HepG2 (cell line): ENCODE results near the gene TAF1C. TPM values are rescaled to one million over a fixed set of nuclear protein-coding genes. Genes with fewer than 3 reads are reported as not detected.

Experiments used
- ATAC-seq: fragments of 200-7000 bp; cut with Tn5 transposase; 3 replicates; pipeline ENCODE4 v1.9.1; 2020; ENCODE audit warnings: mild to moderate bottlenecking, moderate library complexity
- BruUV-seq: library from RNA; stranded (reverse); fragments of 400-500 nt; replicated peaks from 2 replicates; lab custom pipeline; 2021; lab: Mats Ljungman, UMichigan
- CTCF ChIA-PET: fragments of 300-600 bp; formaldehyde crosslinking; extraction: SDS; loops from one replicate; lab custom pipeline; 2021; ENCODE audit warnings: low total read pairs, inconsistent platforms, low intra/inter-chr PET ratio; lab: Yijun Ruan, JAX
- POLR2A ChIA-PET: fragments of 350-600 bp; sonication (Branson Sonifier 250); formaldehyde crosslinking; loops from one replicate; lab custom pipeline; 2020; ENCODE audit warnings: antibody characterized with exemption, inconsistent platforms; lab: Yijun Ruan, JAX
- DNase-seq: peaks from one replicate; pipeline ENCODE4 v3.0.0-alpha.2; 2015; ENCODE audit warnings: low spot score
- FAIRE-seq: peaks from 3 replicates; lab custom pipeline; 2011; peaks lifted over from hg19 to GRCh38; lab: Jason Lieb, UNC
- H2AFZ ChIP-seq: one replicate; pipeline ENCODE4 v1.6.1; 2011; ENCODE audit warnings: low read length, inconsistent platforms
- H3K27ac ChIP-seq: fragments of 300-600 bp; 3 replicates; pipeline ENCODE4 v1.8.0; 2011; ENCODE audit warnings: mixed run types, mild to moderate bottlenecking, mixed read lengths, low read length, inconsistent platforms; ENCODE audit not compliant: insufficient read depth; ENCODE audit errors: extremely low read length
- H3K27me3 ChIP-seq, 2 experiments: fragments of 200-600 bp in 1 of 2; 2 replicates in 1 of 2; 3 replicates in 1 of 2; pipeline versions ENCODE4 v1.6.0 to v1.8.0; 2011; ENCODE audit warnings: low read length in 2 of 2, mild to moderate bottlenecking in 2 of 2, moderate library complexity in 2 of 2, inconsistent platforms in 1 of 2; ENCODE audit not compliant: insufficient read depth in 2 of 2, control insufficient read depth in 1 of 2
- H3K36me3 ChIP-seq, 2 experiments: fragments of 200-600 bp in 1 of 2; replicated peaks in 1 of 2; 2 replicates in 1 of 2; 3 replicates in 1 of 2; pipeline versions ENCODE4 v1.5.1 to v1.8.0; 2011; ENCODE audit warnings: low read length in 2 of 2, inconsistent platforms in 1 of 2; ENCODE audit not compliant: insufficient read depth in 2 of 2, control insufficient read depth in 1 of 2
- H3K4me1 ChIP-seq: 2 replicates; pipeline ENCODE4 v1.5.1; 2012; ENCODE audit warnings: low read length, inconsistent platforms; ENCODE audit not compliant: insufficient read depth
- H3K4me2 ChIP-seq: 2 replicates; pipeline ENCODE4 v1.6.0; 2011; ENCODE audit warnings: low read depth, low read length, inconsistent platforms
- H3K4me3 ChIP-seq, 3 experiments: fragments of 200-600 bp in 1 of 3; sonication (generic), shearing (Covaris generic) in 1 of 3; replicated peaks in 1 of 3; 2 replicates each; pipeline ENCODE4 v1.5.1; 2011 to 2016; ENCODE audit warnings: low read length in 3 of 3, inconsistent platforms in 2 of 3, low read depth in 2 of 3, mild to moderate bottlenecking in 2 of 3, control low read depth in 1 of 3, mixed read lengths in 1 of 3; ENCODE audit not compliant: insufficient read depth in 1 of 3
- H3K79me2 ChIP-seq: one replicate; pipeline ENCODE4 v1.6.1; 2011; ENCODE audit warnings: low read length, inconsistent platforms; ENCODE audit not compliant: insufficient read depth
- H3K9ac ChIP-seq: 2 replicates; pipeline ENCODE4 v1.6.0; 2011; ENCODE audit warnings: mild to moderate bottlenecking, low read depth, low read length, inconsistent platforms; ENCODE audit not compliant: insufficient read depth
- H3K9me3 ChIP-seq: 2 replicates; pipeline ENCODE4 v1.5.1; 2012; ENCODE audit warnings: mild to moderate bottlenecking, low read length
- H4K20me1 ChIP-seq: 2 replicates; pipeline ENCODE4 v1.6.0; 2011; ENCODE audit warnings: inconsistent platforms, mild to moderate bottlenecking, low read length, moderate library complexity; ENCODE audit not compliant: insufficient read depth
- AGO2 ChIP-seq: fragments of 200-400 bp; formaldehyde crosslinking; optimal IDR thresholded peaks from 2 replicates; pipeline ENCODE3; 2017; ENCODE audit warnings: mild to moderate bottlenecking, low read depth, low read length, moderate library complexity
- CTCF ChIP-seq: sonication (generic); formaldehyde crosslinking; IDR thresholded peaks from 2 replicates; pipeline ENCODE4 v1.5.0; 2020; ENCODE audit warnings: mild to moderate bottlenecking, missing genetic modification reagents, moderate library complexity
- E2F5 ChIP-seq: sonication (generic); formaldehyde crosslinking; conservative IDR thresholded peaks from 2 replicates; pipeline ENCODE4 v1.4.0; 2020; ENCODE audit warnings: missing genetic modification reagents
- MXD1 ChIP-seq: sonication (generic); formaldehyde crosslinking; IDR thresholded peaks from 2 replicates; pipeline ENCODE4 v1.4.0; 2020; ENCODE audit warnings: mild to moderate bottlenecking, missing genetic modification reagents
- PREB ChIP-seq: sonication (generic); formaldehyde crosslinking; IDR thresholded peaks from 2 replicates; pipeline ENCODE4 v1.4.0; 2020; ENCODE audit warnings: missing genetic modification reagents
- RBM22 ChIP-seq: fragments of 200-400 bp; formaldehyde crosslinking; optimal IDR thresholded peaks from 2 replicates; pipeline ENCODE3; 2017; ENCODE audit warnings: mild to moderate bottlenecking, low read length, moderate library complexity
- RNF219 ChIP-seq: sonication (generic); formaldehyde crosslinking; IDR thresholded peaks from 2 replicates; pipeline ENCODE4 v1.5.0; 2020; ENCODE audit warnings: mild to moderate bottlenecking, missing genetic modification reagents
- TP53 ChIP-seq: sonication (generic); formaldehyde crosslinking; conservative IDR thresholded peaks from 2 replicates; pipeline ENCODE4 v1.4.0; 2020; ENCODE audit warnings: missing genetic modification reagents
- U2AF2 ChIP-seq: fragments of 200-400 bp; formaldehyde crosslinking; IDR thresholded peaks from 2 replicates; pipeline ENCODE4 v1.6.1; 2017; ENCODE audit warnings: low read depth, mild to moderate bottlenecking, low read length
- ZNF12 ChIP-seq: sonication (generic); formaldehyde crosslinking; IDR thresholded peaks from 2 replicates; pipeline ENCODE4 v1.5.0; 2020; ENCODE audit warnings: missing genetic modification reagents
- ZNF329 ChIP-seq: sonication (generic); formaldehyde crosslinking; IDR thresholded peaks from 2 replicates; pipeline ENCODE4 v1.9.0; 2021; ENCODE audit warnings: low read depth, mild to moderate bottlenecking, missing genetic modification reagents
- ZNF652 ChIP-seq: IDR thresholded peaks from 2 replicates; pipeline ENCODE4 v1.6.1; 2016; ENCODE audit warnings: low read depth, borderline replicate concordance
- ZNF775 ChIP-seq: sonication (generic); formaldehyde crosslinking; IDR thresholded peaks from 2 replicates; pipeline ENCODE4 v1.4.0; 2020; ENCODE audit warnings: missing genetic modification reagents, mild to moderate bottlenecking, moderate library complexity, borderline replicate concordance
- ZSCAN29 ChIP-seq: sonication (generic); formaldehyde crosslinking; conservative IDR thresholded peaks from 2 replicates; pipeline ENCODE4 v1.4.0; 2020; ENCODE audit warnings: mild to moderate bottlenecking, missing genetic modification reagents
- WGBS: methylation state at CpG from one replicate; pipeline ENCODE4 v1.1.6; 2017; ENCODE audit warnings: low lambda C conversion rate; 5-methylcytosine and 5-hydroxymethylcytosine counted together
- in situ Hi-C: cut with HindIII; loops from 2 replicates; pipeline ENCODE4 v1.10.0; 2017; ENCODE audit warnings: low pct_unique_long_range_greater_than_20kb; ENCODE audit not compliant: extremely low pct_ligation_motif_present
- intact Hi-C: fragments of 100-400 bp; cut with micrococcal nuclease; formaldehyde crosslinking; loops from one replicate; pipeline ENCODE4 v1.10.0; 2022; ENCODE audit not compliant: unreplicated experiment
- polyA plus RNA-seq, 8 experiments: library from polyadenylated mRNA; depleted of rRNA in 3 of 8; stranded (reverse) in 7 of 8; unstranded in 1 of 8; fragments of >200 nt; fragmentation: Illumina TruSeq in 4 of 8; extraction: Trizol in 4 of 8; gene quantifications; 2 replicates each; pipeline versions ENCODE4 v1.2.1 to v1.2.3, GENCODE V29; 2011 to 2016; ENCODE audit warnings: low read depth in 4 of 8, missing spikeins in 1 of 8, mixed read lengths in 1 of 8; ENCODE audit not compliant: insufficient read depth in 1 of 8
- total RNA-seq, 5 experiments: library from RNA; depleted of rRNA; stranded (reverse); fragments of >200 nt; fragmentation: Illumina TruSeq; extraction: Trizol; gene quantifications; 2 replicates each; pipeline ENCODE4 v1.2.3, GENCODE V29; 2016; ENCODE audit warnings: low read depth in 1 of 5

Gene TAF1C
- total and polyA plus RNA-seq, 2 of the 13 experiments (the other 11 are each of a cell fraction or from before 2014, with no cell fraction given), result 15.6 to 20.8 TPM

GRCh38 chr16:84182680-84183571 is 3.9 kb downstream of the TAF1C start:
- Histone ChIP-seq H4K20me1 (no peaks in the 10 kb centered on the region), H3K27me3 (no peaks in the 10 kb centered on the region), H3K79me2 (peaks cover 25% of the 10 kb centered on the region), H3K36me3 (peaks cover 25 to 56% of the 10 kb centered on the region in 2 experiments; a peak in 4 of 5 replicates), H3K4me1 (peaks cover 14% of the 10 kb centered on the region), H3K4me2 (no peak overlapping the region), H3K9ac (no peak overlapping the region), H2AFZ (no peak overlapping the region), H3K9me3 (no peaks in the 10 kb centered on the region), H3K4me3 (no peak overlapping the region), H3K27ac (no peak overlapping the region)
- in situ Hi-C loops, result loop anchor here (25.0 kb wide), 1 partner anchor 221 kb away; the partner anchor contains the start of genes NECAB2 and OSGIN1
- no peak for DNase-seq
- ATAC-seq, result no peak
- ChIA-PET POLR2A (no interaction called here), CTCF (no interaction called here)
- no TSS peak for BruUV-seq
- FAIRE-seq, result no peak
- intact Hi-C loops, result no loop called here
- 97% methylated on average over 26 of the region's 26 CpGs for WGBS
- TF ChIP-seq ZNF652 (CRISPR knock-in tag) (no peak), RNF219 (CRISPR knock-in tag) (no peak), ZSCAN29 (CRISPR knock-in tag) (no peak), AGO2 (peak; percentile 48), ZNF329 (CRISPR knock-in tag) (peak; percentile 98), ZNF12 (CRISPR knock-in tag) (no peak), PREB (no peak), MXD1 (CRISPR knock-in tag) (no peak), E2F5 (CRISPR knock-in tag) (no peak), TP53 (CRISPR knock-in tag) (no peak), RBM22 (no peak), U2AF2 (no peak), ZNF775 (CRISPR knock-in tag) (no peak), CTCF (CRISPR knock-in tag) (no peak)
